GM06990 (cell line): ENCODE data around the gene MUCL3.

Source experiments
- DNase-seq: peaks from one replicate; pipeline ENCODE4 v3.0.0-alpha.2; 2011; ENCODE audit not compliant: insufficient read length; ENCODE audit errors: extremely low read depth
- H3K27me3 ChIP-seq: replicated peaks from 2 replicates; pipeline ENCODE4 v1.6.0; 2011; ENCODE audit warnings: low read length; ENCODE audit not compliant: control insufficient read depth, insufficient read depth
- H3K36me3 ChIP-seq: 2 replicates; pipeline ENCODE4 v1.5.1; 2011; ENCODE audit warnings: low read length; ENCODE audit not compliant: control insufficient read depth, insufficient read depth
- H3K4me3 ChIP-seq: replicated peaks from 2 replicates; pipeline ENCODE4 v1.5.1; 2011; ENCODE audit warnings: low read depth, mild to moderate bottlenecking, control low read depth, low read length
- CTCF ChIP-seq: IDR thresholded peaks from 2 replicates; pipeline ENCODE4 v1.5.1; 2011; ENCODE audit warnings: low read length, control low read depth, mild to moderate bottlenecking, inconsistent platforms; ENCODE audit not compliant: insufficient read depth, poor library complexity, severe bottlenecking

The MUCL3 gene

GRCh38 chr6:30979690-30980089 lies 38.9 kb downstream of the MUCL3 start:
- H3K4me3 ChIP-seq = no peak overlapping the region
- no peak for TF ChIP-seq CTCF
- no peak for DNase-seq
- H3K36me3 ChIP-seq = no peaks in the 10 kb centered on the region
- no peaks in the 10 kb centered on the region; the same call in 1 of the 2 replicates for H3K27me3 ChIP-seq

GRCh38 chr6:30981942-30982772 lies 41.4 kb downstream of the MUCL3 start:
- TF ChIP-seq CTCF = peak; percentile 11
- H3K36me3 ChIP-seq = no peaks in the 10 kb centered on the region
- DNase-seq = no peak
- H3K4me3 ChIP-seq = no peak overlapping the region
- H3K27me3 ChIP-seq = no peaks in the 10 kb centered on the region; the same call in 1 of the 2 replicates

GRCh38 chr6:30983439-30983838 lies 42.7 kb downstream of the MUCL3 start, which contains the start of gene MUC21:
MUC21 (plus strand) TSS chr6:30983718; CDS start chr6:30983959, 241 bp downstream.
- H3K4me3 ChIP-seq = no peak within 1 kb of the TSS
- H3K36me3 ChIP-seq = no peaks in the 10 kb centered on the region
- no peak for DNase-seq
- no peak for TF ChIP-seq CTCF
- H3K27me3 ChIP-seq = no peaks in the 10 kb centered on the region; the same call in 1 of the 2 replicates

GRCh38 chr6:30985490-30985889 lies 44.7 kb downstream of the MUCL3 start:
- no peak for DNase-seq
- no peaks in the 10 kb centered on the region; the same call in 1 of the 2 replicates for H3K27me3 ChIP-seq

GRCh38 chr6:30987304-30987703 lies 46.5 kb downstream of the MUCL3 start:
- Histone ChIP-seq H3K4me3 (no peak overlapping the region), H3K36me3 (no peaks in the 10 kb centered on the region), H3K27me3 (no peaks in the 10 kb centered on the region; the same call in 1 of the 2 replicates)
- TF ChIP-seq CTCF = no peak
- no peak for DNase-seq

More at GRCh38 chr6:30985490-30985889, 44.7 kb downstream of the MUCL3 start:
- Histone ChIP-seq H3K4me3 (no peak overlapping the region), H3K36me3 (no peaks in the 10 kb centered on the region)
- TF ChIP-seq CTCF = no peak
